ENCODE data around the gene RNF152. TPM values are rescaled to one million over a fixed set of nuclear protein-coding genes. Genes with fewer than 3 reads are reported as not detected.

RNF152 gene
- total and polyA plus RNA-seq, 2 experiments from 2014 or later = 1.1 to 9.4 TPM

DNA sequence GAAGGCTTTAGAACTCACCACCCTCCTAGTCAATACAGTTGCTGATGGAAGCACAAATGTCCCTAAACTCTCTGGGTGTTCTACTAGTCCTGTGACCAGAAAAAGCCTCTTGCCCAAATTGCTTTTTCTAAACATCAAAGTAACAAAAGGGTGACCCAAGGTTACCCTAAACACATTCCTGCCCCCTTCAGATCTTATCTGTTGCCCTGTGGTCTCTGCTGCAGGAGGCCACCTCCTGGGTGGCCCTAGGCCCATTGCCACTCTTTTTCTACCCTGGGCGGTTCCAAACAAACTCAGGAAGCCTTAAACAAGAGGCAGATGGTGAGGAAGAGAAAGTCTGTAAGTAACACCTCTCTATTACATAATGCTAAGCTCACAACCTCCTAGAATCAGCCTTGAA, 3.3 kb downstream of the RNF152 start:
- Histone ChIP-seq H3K9me3 (ENCODE audit: low read depth) (no peaks in the 10 kb centered on the region), H3K4me3 (no peak overlapping the region), H3K4me1 (ENCODE audit: low read depth) (peaks cover 8% of the 10 kb centered on the region), H3K27ac (no peak overlapping the region), H3K36me3 (no peaks in the 10 kb centered on the region), H3K27me3 (no peaks in the 10 kb centered on the region)
- TF ChIP-seq, protein P1, sequence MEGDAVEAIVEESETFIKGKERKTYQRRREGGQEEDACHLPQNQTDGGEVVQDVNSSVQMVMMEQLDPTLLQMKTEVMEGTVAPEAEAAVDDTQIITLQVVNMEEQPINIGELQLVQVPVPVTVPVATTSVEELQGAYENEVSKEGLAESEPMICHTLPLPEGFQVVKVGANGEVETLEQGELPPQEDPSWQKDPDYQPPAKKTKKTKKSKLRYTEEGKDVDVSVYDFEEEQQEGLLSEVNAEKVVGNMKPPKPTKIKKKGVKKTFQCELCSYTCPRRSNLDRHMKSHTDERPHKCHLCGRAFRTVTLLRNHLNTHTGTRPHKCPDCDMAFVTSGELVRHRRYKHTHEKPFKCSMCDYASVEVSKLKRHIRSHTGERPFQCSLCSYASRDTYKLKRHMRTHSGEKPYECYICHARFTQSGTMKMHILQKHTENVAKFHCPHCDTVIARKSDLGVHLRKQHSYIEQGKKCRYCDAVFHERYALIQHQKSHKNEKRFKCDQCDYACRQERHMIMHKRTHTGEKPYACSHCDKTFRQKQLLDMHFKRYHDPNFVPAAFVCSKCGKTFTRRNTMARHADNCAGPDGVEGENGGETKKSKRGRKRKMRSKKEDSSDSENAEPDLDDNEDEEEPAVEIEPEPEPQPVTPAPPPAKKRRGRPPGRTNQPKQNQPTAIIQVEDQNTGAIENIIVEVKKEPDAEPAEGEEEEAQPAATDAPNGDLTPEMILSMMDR (IDR thresholded peaks at IDR 0.05; ENCODE audit: low read depth, low read length) = no peak
- DNase-seq (ENCODE audit: low read depth in 1 of 2, low spot score in 1 of 2) = no peak

DNA sequence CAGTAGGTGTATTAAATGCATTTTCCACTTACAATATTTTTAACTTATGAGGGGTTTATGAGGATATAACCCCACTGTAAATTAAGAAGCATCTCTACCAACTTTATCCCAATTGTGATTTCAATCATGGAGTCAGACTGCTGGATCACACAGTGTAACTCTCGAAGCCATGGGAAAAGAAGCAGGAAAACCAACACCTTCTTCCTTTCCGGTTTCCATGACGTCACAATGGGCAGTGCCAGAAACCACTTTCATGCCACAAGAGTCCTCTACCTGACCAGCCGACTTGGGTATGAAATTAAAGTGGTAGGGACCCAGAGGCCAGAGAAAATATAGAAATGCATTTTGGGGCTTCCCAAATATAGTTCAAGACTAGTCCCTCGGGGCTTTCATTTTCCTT, 4.2 kb downstream of the RNF152 start:
- peaks cover 8% of the 10 kb centered on the region for H3K4me1 ChIP-seq (ENCODE audit: low read depth)
- H3K27ac ChIP-seq = no peak overlapping the region
- no peaks in the 10 kb centered on the region for H3K36me3 ChIP-seq
- no peaks in the 10 kb centered on the region for H3K27me3 ChIP-seq
- TF ChIP-seq, protein P1 (IDR thresholded peaks at IDR 0.05; ENCODE audit: low read depth, low read length) = no peak
- DNase-seq (ENCODE audit: low read depth in 1 of 2, low spot score in 1 of 2) = no peak
- H3K4me3 ChIP-seq = no peak overlapping the region
- no peaks in the 10 kb centered on the region for H3K9me3 ChIP-seq (ENCODE audit: low read depth)

DNA sequence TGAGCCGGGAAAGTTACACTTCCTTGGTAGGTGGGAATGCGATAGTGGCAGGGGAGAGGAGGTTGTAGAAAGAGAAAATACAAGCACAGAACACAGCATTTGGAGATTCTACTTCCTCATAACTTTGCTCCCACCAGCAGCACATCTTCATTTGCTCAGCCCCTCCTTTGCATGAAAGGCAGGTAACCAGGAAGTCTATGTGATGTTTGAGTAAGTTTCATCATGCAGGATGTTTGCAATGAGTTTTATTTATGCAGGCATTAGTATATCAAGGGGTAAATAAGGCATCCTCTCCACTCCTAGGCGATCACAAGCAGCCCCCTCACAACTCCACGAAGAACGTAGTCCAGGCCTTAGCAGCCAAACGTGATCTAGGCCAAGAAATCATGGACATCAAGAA, 5.0 kb downstream of the RNF152 start:
- peaks cover 8% of the 10 kb centered on the region for H3K4me1 ChIP-seq (ENCODE audit: low read depth)
- TF ChIP-seq, protein P1 (IDR thresholded peaks at IDR 0.05; ENCODE audit: low read depth, low read length) = no peak
- no peak overlapping the region for H3K27ac ChIP-seq
- no peaks in the 10 kb centered on the region for H3K27me3 ChIP-seq
- DNase-seq (ENCODE audit: low read depth in 1 of 2, low spot score in 1 of 2) = no peak
- H3K9me3 ChIP-seq (ENCODE audit: low read depth) = no peaks in the 10 kb centered on the region
- H3K4me3 ChIP-seq = no peak overlapping the region
- H3K36me3 ChIP-seq = no peaks in the 10 kb centered on the region

DNA sequence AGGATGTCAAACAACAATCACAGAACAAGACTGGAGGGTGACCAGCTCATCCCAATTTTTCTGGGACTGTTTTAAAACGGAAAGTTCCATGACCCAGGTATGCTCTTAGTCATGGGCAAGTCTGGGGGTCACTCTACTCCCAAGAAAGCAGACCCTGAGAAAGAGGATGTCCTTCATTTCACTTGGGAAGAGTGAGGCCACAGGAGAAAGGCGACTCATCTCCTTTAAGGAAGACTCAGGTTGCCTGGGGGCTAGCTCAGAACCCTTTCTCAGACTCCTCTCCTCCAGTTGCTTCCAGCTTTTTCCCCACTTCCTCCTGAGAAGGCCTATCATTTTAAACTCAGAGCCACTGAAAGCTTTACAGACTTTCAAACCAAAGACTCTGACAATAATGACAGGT, 9.3 kb downstream of the RNF152 start:
- no peaks in the 10 kb centered on the region for H3K27me3 ChIP-seq
- no peak for DNase-seq (ENCODE audit: low read depth in 1 of 2, low spot score in 1 of 2)
- H3K4me3 ChIP-seq = no peak overlapping the region
- TF ChIP-seq, protein P1 (IDR thresholded peaks at IDR 0.05; ENCODE audit: low read depth, low read length) = no peak
- no peaks in the 10 kb centered on the region for H3K4me1 ChIP-seq (ENCODE audit: low read depth)
- H3K27ac ChIP-seq = no peak overlapping the region
- H3K9me3 ChIP-seq (ENCODE audit: low read depth) = no peaks in the 10 kb centered on the region
- no peaks in the 10 kb centered on the region for H3K36me3 ChIP-seq

DNA sequence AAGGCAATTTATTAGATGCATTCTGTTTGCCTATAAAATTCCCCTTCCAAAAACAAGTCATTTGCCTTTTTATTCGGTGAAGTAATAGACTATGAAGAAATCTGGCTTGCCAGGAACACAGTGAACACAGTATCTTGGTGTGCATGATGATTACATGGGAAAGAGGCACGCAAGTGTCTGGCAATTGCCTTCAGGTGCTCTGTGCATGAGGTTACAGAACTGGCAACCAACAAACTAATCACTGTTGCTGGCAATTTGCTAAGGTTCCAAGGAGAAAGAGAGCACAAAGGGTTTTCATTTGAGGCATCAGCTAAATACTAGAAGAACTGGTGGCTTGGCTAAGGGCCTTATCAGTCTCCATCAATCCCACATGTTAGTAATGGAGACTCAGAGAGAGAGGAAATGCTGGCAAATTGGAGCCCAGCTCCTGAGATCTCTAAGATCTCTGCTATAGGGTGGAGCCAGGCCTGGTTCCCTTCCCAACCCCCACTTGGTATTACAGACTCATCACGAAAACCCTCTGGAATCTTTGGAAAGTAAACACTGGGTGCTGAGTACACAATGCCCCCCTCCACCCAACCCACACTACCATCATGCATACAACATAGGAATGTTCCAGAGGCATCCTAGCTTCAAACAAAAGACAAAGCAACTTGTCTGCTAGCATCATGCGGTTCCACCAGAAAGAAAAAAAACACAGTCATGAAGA, 10.4 kb downstream of the RNF152 start:
- no peak overlapping the region for H3K27ac ChIP-seq
- H3K4me3 ChIP-seq = no peak overlapping the region
- H3K9me3 ChIP-seq (ENCODE audit: low read depth) = no peaks in the 10 kb centered on the region
- no peaks in the 10 kb centered on the region for H3K27me3 ChIP-seq
- no peak for DNase-seq (ENCODE audit: low read depth in 1 of 2, low spot score in 1 of 2)
- no peaks in the 10 kb centered on the region for H3K36me3 ChIP-seq
- no peaks in the 10 kb centered on the region for H3K4me1 ChIP-seq (ENCODE audit: low read depth)
- TF ChIP-seq, protein P1 (IDR thresholded peaks at IDR 0.05; ENCODE audit: low read depth, low read length) = no peak
